ENCODE measurements around the gene C1orf122. TPM values are rescaled to one million over a fixed set of nuclear protein-coding genes. Genes with fewer than 3 reads are reported as not detected.
"Not testable (repeated sequence)": the region's sequence is repeated elsewhere in the genome, so short reads cannot be mapped to it uniquely, and the experiment has no call there.

Gene C1orf122
- 10 to 100 TPM; 19.3 to 32.5 (median 30.8) TPM for polyA plus RNA-seq (ENCODE audit: insufficient read length in 3 of 3)
- long read RNA-seq, donor 1, transcript C1orf122-201 (3 exons, 973 nt), result minor isoform, 7 of 28 reads
- long read RNA-seq, donor 1, transcript C1orf122-202 (2 exons, 2,229 nt), result minor isoform, 9 of 28 reads
- long read RNA-seq, donor 1, transcript C1orf122-204 (3 exons, 1,234 nt), result major isoform, 12 of 28 reads
- long read RNA-seq, donor 1, partial matches to known transcripts, result 0 of 28 reads
- long read RNA-seq, donor 1, other reads (novel, unspliced or antisense), result 0 of 28 reads
- long read RNA-seq, donor 2, transcript C1orf122-204 (3 exons, 1,234 nt), result major isoform, 12 of 31 reads
- long read RNA-seq, donor 2, transcript C1orf122-202 (2 exons, 2,229 nt), result minor isoform, 11 of 31 reads
- long read RNA-seq, donor 2, transcript C1orf122-201 (3 exons, 973 nt), result minor isoform, 8 of 31 reads
- long read RNA-seq, donor 2, partial matches to known transcripts, result 0 of 31 reads
- long read RNA-seq, donor 2, other reads (novel, unspliced or antisense), result 0 of 31 reads
- long read RNA-seq, donor 3, transcript C1orf122-202 (2 exons, 2,229 nt), result minor isoform, 21 of 69 reads
- long read RNA-seq, donor 3, transcript C1orf122-201 (3 exons, 973 nt), result major isoform, 25 of 69 reads
- long read RNA-seq, donor 3, transcript C1orf122-204 (3 exons, 1,234 nt), result minor isoform, 23 of 69 reads
- long read RNA-seq, donor 3, partial matches to known transcripts, result 0 of 69 reads
- long read RNA-seq, donor 3, other reads (novel, unspliced or antisense), result 0 of 69 reads
- long read RNA-seq, donor 4, transcript C1orf122-204 (3 exons, 1,234 nt), result minor isoform, 11 of 32 reads
- long read RNA-seq, donor 4, transcript C1orf122-201 (3 exons, 973 nt), result minor isoform, 7 of 32 reads
- long read RNA-seq, donor 4, transcript C1orf122-202 (2 exons, 2,229 nt), result major isoform, 14 of 32 reads
- long read RNA-seq, donor 4, partial matches to known transcripts, result 0 of 32 reads
- long read RNA-seq, donor 4, other reads (novel, unspliced or antisense), result 0 of 32 reads
- long read RNA-seq, donor 5, result 0 reads
- long read RNA-seq, donor 6, transcript C1orf122-201 (3 exons, 973 nt), result minor isoform, 8 of 29 reads
- long read RNA-seq, donor 6, transcript C1orf122-202 (2 exons, 2,229 nt), result minor isoform, 10 of 29 reads
- long read RNA-seq, donor 6, transcript C1orf122-204 (3 exons, 1,234 nt), result major isoform, 11 of 29 reads
- long read RNA-seq, donor 6, partial matches to known transcripts, result 0 of 29 reads
- long read RNA-seq, donor 6, other reads (novel, unspliced or antisense), result 0 of 29 reads
- long read RNA-seq, donor 7, transcript C1orf122-204 (3 exons, 1,234 nt), result minor isoform, 10 of 45 reads
- long read RNA-seq, donor 7, transcript C1orf122-202 (2 exons, 2,229 nt), result major isoform, 19 of 45 reads
- long read RNA-seq, donor 7, transcript C1orf122-201 (3 exons, 973 nt), result minor isoform, 16 of 45 reads
- long read RNA-seq, donor 7, partial matches to known transcripts, result 0 of 45 reads
- long read RNA-seq, donor 7, other reads (novel, unspliced or antisense), result 0 of 45 reads
- long read RNA-seq, donor 8, transcript C1orf122-204 (3 exons, 1,234 nt), result major isoform, 33 of 75 reads
- long read RNA-seq, donor 8, transcript C1orf122-202 (2 exons, 2,229 nt), result minor isoform, 18 of 75 reads
- long read RNA-seq, donor 8, transcript C1orf122-201 (3 exons, 973 nt), result minor isoform, 19 of 75 reads
- long read RNA-seq, donor 8, partial matches to known transcripts, result 0 of 75 reads
- long read RNA-seq, donor 8, other reads (novel, unspliced or antisense), result 5 of 75 reads
- long read RNA-seq, donor 9, transcript C1orf122-202 (2 exons, 2,229 nt), result minor isoform, 8 of 43 reads
- long read RNA-seq, donor 9, transcript C1orf122-204 (3 exons, 1,234 nt), result minor isoform, 17 of 43 reads
- long read RNA-seq, donor 9, transcript C1orf122-201 (3 exons, 973 nt), result major isoform, 18 of 43 reads
- long read RNA-seq, donor 9, partial matches to known transcripts, result 0 of 43 reads
- long read RNA-seq, donor 9, other reads (novel, unspliced or antisense), result 0 of 43 reads
- long read RNA-seq, donor 10, transcript C1orf122-204 (3 exons, 1,234 nt), result minor isoform, 14 of 43 reads
- long read RNA-seq, donor 10, transcript C1orf122-202 (2 exons, 2,229 nt), result minor isoform, 10 of 43 reads
- long read RNA-seq, donor 10, transcript C1orf122-201 (3 exons, 973 nt), result major isoform, 19 of 43 reads
- long read RNA-seq, donor 10, partial matches to known transcripts, result 0 of 43 reads
- long read RNA-seq, donor 10, other reads (novel, unspliced or antisense), result 0 of 43 reads
- long read RNA-seq, donor 11, transcript C1orf122-201 (3 exons, 973 nt), result major isoform, 10 of 29 reads
- long read RNA-seq, donor 11, transcript C1orf122-204 (3 exons, 1,234 nt), result major isoform, 10 of 29 reads
- long read RNA-seq, donor 11, transcript C1orf122-202 (2 exons, 2,229 nt), result minor isoform, 9 of 29 reads
- long read RNA-seq, donor 11, partial matches to known transcripts, result 0 of 29 reads
- long read RNA-seq, donor 11, other reads (novel, unspliced or antisense), result 0 of 29 reads
- long read RNA-seq, donor 12, transcript C1orf122-204 (3 exons, 1,234 nt), result major isoform, 7 of 13 reads
- long read RNA-seq, donor 12, partial matches to known transcripts, result 0 of 13 reads
- long read RNA-seq, donor 12, other reads (novel, unspliced or antisense), result 0 of 13 reads
- long read RNA-seq, donor 13, transcript C1orf122-204 (3 exons, 1,234 nt), result minor isoform, 24 of 88 reads
- long read RNA-seq, donor 13, transcript C1orf122-201 (3 exons, 973 nt), result major isoform, 33 of 88 reads
- long read RNA-seq, donor 13, transcript C1orf122-202 (2 exons, 2,229 nt), result minor isoform, 25 of 88 reads
- long read RNA-seq, donor 13, partial matches to known transcripts, result 0 of 88 reads
- long read RNA-seq, donor 13, other reads (novel, unspliced or antisense), result 6 of 88 reads
- long read RNA-seq, donor 14, transcript C1orf122-204 (3 exons, 1,234 nt), result major isoform, 18 of 42 reads
- long read RNA-seq, donor 14, transcript C1orf122-201 (3 exons, 973 nt), result minor isoform, 8 of 42 reads
- long read RNA-seq, donor 14, transcript C1orf122-202 (2 exons, 2,229 nt), result minor isoform, 16 of 42 reads
- long read RNA-seq, donor 14, partial matches to known transcripts, result 0 of 42 reads
- long read RNA-seq, donor 14, other reads (novel, unspliced or antisense), result 0 of 42 reads
- long read RNA-seq, donor 15, transcript C1orf122-202 (2 exons, 2,229 nt), result major isoform, 7 of 19 reads
- long read RNA-seq, donor 15, transcript C1orf122-204 (3 exons, 1,234 nt), result major isoform, 7 of 19 reads
- long read RNA-seq, donor 15, transcript C1orf122-201 (3 exons, 973 nt), result minor isoform, 5 of 19 reads
- long read RNA-seq, donor 15, partial matches to known transcripts, result 0 of 19 reads
- long read RNA-seq, donor 15, other reads (novel, unspliced or antisense), result 0 of 19 reads
- long read RNA-seq, donor 16, transcript C1orf122-201 (3 exons, 973 nt), result minor isoform, 31 of 160 reads
- long read RNA-seq, donor 16, transcript C1orf122-204 (3 exons, 1,234 nt), result major isoform, 33 of 160 reads
- long read RNA-seq, donor 16, transcript C1orf122-202 (2 exons, 2,229 nt), result minor isoform, 29 of 160 reads
- long read RNA-seq, donor 16, partial matches to known transcripts, result 25 of 160 reads
- long read RNA-seq, donor 16, other reads (novel, unspliced or antisense), result 42 of 160 reads

- DNase-seq (ENCODE audit: extremely low read depth in 1 of 11, low read depth in 9 of 11, low spot score in 4 of 11), result peak in 10 of 11 donors; percentile 76 to 95 (median 91)
These were observed at the start of gene C1orf122, which contains the start of gene YRDC for GRCh38 chr1:37807555-37808368. Gene C1orf122, plus strand, starts transcription at chr1:37807790. Its CDS starts 615 bp downstream, at chr1:37808405. Gene YRDC, minus strand, starts transcription at chr1:37808208. Its CDS starts 28 bp downstream, at chr1:37808180.

- DNase-seq (ENCODE audit: extremely low read depth in 1 of 11, low read depth in 9 of 11, low spot score in 4 of 11), result no peak
These were observed 48.1 kb upstream of the C1orf122 start for GRCh38 chr1:37759451-37759850.

GRCh38 chr1:37761416-37762095, 46.0 kb upstream of the C1orf122 start:
- no peak for DNase-seq (ENCODE audit: extremely low read depth in 1 of 11, low read depth in 9 of 11, low spot score in 4 of 11)

GRCh38 chr1:37762516-37762915, 45.1 kb upstream of the C1orf122 start:
- DNase-seq (ENCODE audit: extremely low read depth in 1 of 11, low read depth in 9 of 11, low spot score in 4 of 11), result no peak

- DNase-seq (ENCODE audit: extremely low read depth in 1 of 11, low read depth in 9 of 11, low spot score in 4 of 11), result no peak
These were observed 43.7 kb upstream of the C1orf122 start for GRCh38 chr1:37763791-37764413.

- peak; percentile 47 to 71 (median 61) for DNase-seq (ENCODE audit: extremely low read depth in 1 of 11, low read depth in 9 of 11, low spot score in 4 of 11)
These were observed 43.2 kb upstream of the C1orf122 start for GRCh38 chr1:37764414-37764825.

- DNase-seq (ENCODE audit: extremely low read depth in 1 of 11, low read depth in 9 of 11, low spot score in 4 of 11), result no peak
These were observed 42.6 kb upstream of the C1orf122 start, which contains the start of gene EPHA10 for GRCh38 chr1:37764888-37765441. Gene EPHA10, minus strand, starts transcription at chr1:37765120. Its CDS starts 54 bp downstream, at chr1:37765066.

- no peak for DNase-seq (ENCODE audit: extremely low read depth in 1 of 11, low read depth in 9 of 11, low spot score in 4 of 11)
These were observed 41.5 kb upstream of the C1orf122 start for GRCh38 chr1:37765916-37766664.

GRCh38 chr1:37767488-37767887, 40.1 kb upstream of the C1orf122 start:
- DNase-seq (ENCODE audit: extremely low read depth in 1 of 11, low read depth in 9 of 11, low spot score in 4 of 11), result no peak

- DNase-seq (ENCODE audit: extremely low read depth in 1 of 11, low read depth in 9 of 11, low spot score in 4 of 11), result not testable (repeated sequence)
These were observed 36.1 kb upstream of the C1orf122 start for GRCh38 chr1:37771440-37771839.

GRCh38 chr1:37776946-37777516, 30.6 kb upstream of the C1orf122 start:
- no peak for DNase-seq (ENCODE audit: extremely low read depth in 1 of 11, low read depth in 9 of 11, low spot score in 4 of 11)
